HG02763 (cell line): ENCODE results near the gene GMCL1.

ENCODE experiments used
- ATAC-seq: cut with Tn5 transposase; IDR thresholded peaks from one replicate; pipeline ENCODE4 v1.9.1; 2021; ENCODE audit warnings: mild to moderate bottlenecking, moderate library complexity; ENCODE audit not compliant: unreplicated experiment

The GMCL1 gene

GRCh38 chr2:69917852-69918251 lies 88.4 kb downstream of the GMCL1 start:
- ATAC-seq: no peak

- no peak for ATAC-seq
Observed at GRCh38 chr2:69918401-69918800, 88.9 kb downstream of the GMCL1 start.

- ATAC-seq: no peak
Observed at GRCh38 chr2:69923116-69923515, 93.7 kb downstream of the GMCL1 start.

GRCh38 chr2:69926849-69927515 lies 97.5 kb downstream of the GMCL1 start:
- ATAC-seq: no peak
